ENCODE results near the gene TXNRD1. TPM values are rescaled to one million over a fixed set of nuclear protein-coding genes. Genes with fewer than 3 reads are reported as not detected.

TXNRD1 gene
- total RNA-seq, 1 donor from 2014 or later: 98.0 TPM

DNA sequence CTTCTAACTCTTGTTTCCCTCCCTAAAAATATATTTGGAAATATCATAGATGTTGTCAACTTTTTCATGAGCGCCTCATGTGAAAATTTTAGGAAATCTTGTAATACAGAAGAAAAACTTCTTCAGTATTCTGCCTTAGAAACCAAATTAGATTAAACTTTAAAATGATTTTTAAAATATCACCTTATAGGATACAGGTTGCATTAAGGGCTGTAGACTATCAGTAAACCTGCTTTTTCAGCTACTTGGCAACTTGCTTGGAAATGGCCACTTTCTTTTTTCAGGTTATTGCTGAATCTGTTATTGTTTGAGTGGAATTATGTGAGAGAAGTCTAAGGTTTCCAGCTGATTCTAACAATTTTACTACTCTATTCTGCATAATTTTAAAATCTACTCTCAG lies 97.1 kb downstream of the TXNRD1 start:
- no peaks in the 10 kb centered on the region for H3K9me3 ChIP-seq (replicated peaks)
- DNase-seq: no peak
- H3K4me1 ChIP-seq: peaks cover 16% of the 10 kb centered on the region
- intact Hi-C loops (cut with micrococcal nuclease): no loop called here
- peaks cover 68% of the 10 kb centered on the region for H3K36me3 ChIP-seq
- H3K27ac ChIP-seq (replicated peaks): no peak overlapping the region
- H3K27me3 ChIP-seq (ENCODE audit: low read depth): no peaks in the 10 kb centered on the region
- TF ChIP-seq, protein P1, sequence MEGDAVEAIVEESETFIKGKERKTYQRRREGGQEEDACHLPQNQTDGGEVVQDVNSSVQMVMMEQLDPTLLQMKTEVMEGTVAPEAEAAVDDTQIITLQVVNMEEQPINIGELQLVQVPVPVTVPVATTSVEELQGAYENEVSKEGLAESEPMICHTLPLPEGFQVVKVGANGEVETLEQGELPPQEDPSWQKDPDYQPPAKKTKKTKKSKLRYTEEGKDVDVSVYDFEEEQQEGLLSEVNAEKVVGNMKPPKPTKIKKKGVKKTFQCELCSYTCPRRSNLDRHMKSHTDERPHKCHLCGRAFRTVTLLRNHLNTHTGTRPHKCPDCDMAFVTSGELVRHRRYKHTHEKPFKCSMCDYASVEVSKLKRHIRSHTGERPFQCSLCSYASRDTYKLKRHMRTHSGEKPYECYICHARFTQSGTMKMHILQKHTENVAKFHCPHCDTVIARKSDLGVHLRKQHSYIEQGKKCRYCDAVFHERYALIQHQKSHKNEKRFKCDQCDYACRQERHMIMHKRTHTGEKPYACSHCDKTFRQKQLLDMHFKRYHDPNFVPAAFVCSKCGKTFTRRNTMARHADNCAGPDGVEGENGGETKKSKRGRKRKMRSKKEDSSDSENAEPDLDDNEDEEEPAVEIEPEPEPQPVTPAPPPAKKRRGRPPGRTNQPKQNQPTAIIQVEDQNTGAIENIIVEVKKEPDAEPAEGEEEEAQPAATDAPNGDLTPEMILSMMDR (IDR thresholded peaks at IDR 0.05; ENCODE audit: borderline replicate concordance): no peak
- no peak overlapping the region for H3K4me3 ChIP-seq

DNA sequence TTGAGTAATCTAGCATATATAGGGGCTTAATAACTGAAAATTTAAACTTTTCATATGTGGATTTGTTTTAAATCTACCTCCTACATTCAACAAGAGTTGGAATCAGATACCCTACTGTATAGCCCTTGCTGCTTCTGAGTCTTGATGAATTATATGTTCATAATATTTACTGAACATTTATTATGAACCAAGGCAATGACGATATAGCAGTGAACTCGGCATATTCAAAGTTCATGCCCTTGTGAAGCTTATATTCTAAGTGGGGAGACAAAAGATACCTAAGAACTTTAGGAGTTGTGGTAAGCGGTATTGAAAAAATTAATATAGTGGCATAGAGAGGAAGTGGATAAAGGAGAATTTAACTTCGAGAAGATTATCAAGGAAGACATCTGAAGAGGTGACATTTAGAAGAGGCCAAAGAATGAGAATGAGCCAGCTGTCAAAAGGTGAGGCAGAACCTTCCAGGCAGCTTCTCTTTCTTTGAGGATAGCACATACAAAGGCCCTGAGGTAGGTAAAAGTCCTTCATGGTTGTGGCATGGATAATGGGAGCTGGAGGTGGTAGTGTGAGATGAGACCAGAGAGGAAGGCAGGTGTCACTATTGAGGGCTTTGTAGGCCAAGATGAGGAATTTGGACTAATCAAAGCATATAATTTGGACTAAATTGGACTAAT lies 98.1 kb downstream of the TXNRD1 start:
- Histone ChIP-seq H3K4me1 (peaks cover 11% of the 10 kb centered on the region), H3K36me3 (peaks cover 79% of the 10 kb centered on the region), H3K9me3 (replicated peaks) (no peaks in the 10 kb centered on the region), H3K27ac (replicated peaks) (no peak overlapping the region), H3K4me3 (no peak overlapping the region), H3K27me3 (ENCODE audit: low read depth) (no peaks in the 10 kb centered on the region)
- intact Hi-C loops (cut with micrococcal nuclease): no loop called here
- DNase-seq: no peak
- TF ChIP-seq, protein P1 (IDR thresholded peaks at IDR 0.05; ENCODE audit: borderline replicate concordance): no peak

DNA sequence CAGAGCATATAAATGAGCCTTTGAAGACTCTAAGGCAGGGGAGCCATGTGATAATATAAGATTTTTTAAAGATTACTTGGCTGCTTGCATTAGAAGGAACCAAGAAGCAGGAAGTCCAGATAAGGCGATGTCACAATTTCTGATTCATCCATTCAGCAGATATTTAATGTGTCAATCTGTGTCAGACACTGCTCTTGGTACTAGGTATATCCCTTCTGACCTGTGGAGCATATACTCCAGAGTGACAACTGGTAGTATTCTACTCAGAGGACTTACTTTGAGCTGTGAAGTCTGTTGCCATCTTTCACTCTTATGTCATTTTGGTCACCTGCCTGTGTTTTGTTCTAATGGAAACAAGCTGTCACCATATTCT lies 98.6 kb downstream of the TXNRD1 start:
- no peak for DNase-seq
- Histone ChIP-seq H3K4me1 (peaks cover 11% of the 10 kb centered on the region), H3K27ac (replicated peaks) (no peak overlapping the region), H3K4me3 (no peak overlapping the region), H3K36me3 (peaks cover 84% of the 10 kb centered on the region), H3K27me3 (ENCODE audit: low read depth) (no peaks in the 10 kb centered on the region), H3K9me3 (replicated peaks) (no peaks in the 10 kb centered on the region)
- intact Hi-C loops (cut with micrococcal nuclease): no loop called here
- TF ChIP-seq, protein P1 (IDR thresholded peaks at IDR 0.05; ENCODE audit: borderline replicate concordance): no peak

DNA sequence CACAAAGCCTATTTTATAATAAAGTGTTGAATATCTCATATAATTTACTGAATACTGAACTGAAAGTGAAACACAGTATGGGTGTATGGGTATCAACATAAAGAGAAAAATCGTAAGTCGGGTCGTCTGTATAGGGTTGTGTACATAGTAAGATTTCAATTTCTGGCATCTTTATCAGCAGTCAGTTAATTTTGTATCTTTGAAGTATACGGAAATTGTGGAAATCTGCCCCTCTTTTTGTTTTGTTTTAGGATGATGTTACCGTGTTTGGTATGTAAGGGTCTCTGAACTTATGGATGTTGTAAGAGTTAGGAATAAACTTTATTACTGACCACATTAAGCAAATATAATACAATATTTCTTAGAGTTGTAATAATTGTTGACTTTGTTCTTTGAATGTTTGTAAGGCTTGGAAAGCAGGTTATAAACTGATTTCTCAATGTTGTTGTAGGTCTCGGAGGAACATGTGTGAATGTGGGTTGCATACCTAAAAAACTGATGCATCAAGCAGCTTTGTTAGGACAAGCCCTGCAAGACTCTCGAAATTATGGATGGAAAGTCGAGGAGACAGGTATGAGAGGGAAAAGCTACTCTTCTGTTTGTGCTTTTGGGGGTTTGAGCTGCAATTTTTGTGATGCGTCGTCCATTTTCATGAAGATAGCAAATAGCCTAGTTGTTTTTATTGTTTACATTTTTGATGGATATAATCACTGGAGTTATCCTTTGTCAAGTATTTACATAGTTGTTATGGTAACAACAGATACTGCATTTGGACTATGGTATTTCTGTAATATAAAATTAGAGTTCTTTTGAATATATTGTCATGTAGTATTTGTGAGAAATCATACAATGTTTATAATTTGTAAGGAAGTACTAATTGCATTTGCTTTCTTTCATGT lies 100.0 kb downstream of the TXNRD1 start:
- intact Hi-C loops (cut with micrococcal nuclease): no loop called here
- TF ChIP-seq, protein P1 (IDR thresholded peaks at IDR 0.05; ENCODE audit: borderline replicate concordance): no peak
- DNase-seq: no peak
- H3K27me3 ChIP-seq (ENCODE audit: low read depth): no peaks in the 10 kb centered on the region
- H3K4me3 ChIP-seq: no peak overlapping the region
- H3K4me1 ChIP-seq: peaks cover 11% of the 10 kb centered on the region
- H3K27ac ChIP-seq (replicated peaks): no peak overlapping the region
- peaks cover 98% of the 10 kb centered on the region for H3K36me3 ChIP-seq
- H3K9me3 ChIP-seq (replicated peaks): no peaks in the 10 kb centered on the region

DNA sequence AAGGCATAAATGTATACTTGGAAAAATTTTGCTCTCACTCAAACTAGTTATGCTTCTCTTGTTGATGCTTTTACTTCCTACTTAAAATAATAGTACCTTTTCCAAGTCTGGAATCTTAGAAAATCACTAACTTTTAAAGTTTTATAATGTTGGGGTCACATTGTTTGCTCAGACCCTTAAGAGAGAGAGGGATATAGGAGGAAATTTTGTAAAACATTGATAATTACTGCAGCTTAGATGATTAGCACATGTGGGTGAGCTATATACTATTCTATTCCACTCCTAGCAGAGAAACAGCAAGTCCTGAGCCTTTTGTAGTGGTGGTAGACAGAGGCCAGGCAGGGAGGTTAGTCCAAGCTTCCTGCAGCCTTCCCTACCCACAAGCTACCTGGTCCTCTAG lies 101.4 kb downstream of the TXNRD1 start:
- no peak for DNase-seq
- Histone ChIP-seq H3K36me3 (peaks cover 100% of the 10 kb centered on the region), H3K9me3 (replicated peaks) (no peaks in the 10 kb centered on the region), H3K4me3 (no peak overlapping the region), H3K27ac (replicated peaks) (no peak overlapping the region), H3K4me1 (peaks cover 4% of the 10 kb centered on the region), H3K27me3 (ENCODE audit: low read depth) (no peaks in the 10 kb centered on the region)
- TF ChIP-seq, protein P1 (IDR thresholded peaks at IDR 0.05; ENCODE audit: borderline replicate concordance): no peak
- intact Hi-C loops (cut with micrococcal nuclease): no loop called here
